H9 (cell line): ENCODE data around the gene DPH7. TPM values are rescaled to one million over a fixed set of nuclear protein-coding genes. Genes with fewer than 3 reads are reported as not detected.

Experiments
- DNase-seq: peaks from one replicate; pipeline ENCODE4 v3.0.0-alpha.2; 2017
- H2AFZ ChIP-seq: one replicate; pipeline ENCODE4 v1.6.1; 2013; ENCODE audit warnings: mild to moderate bottlenecking, low read length, control low read depth, moderate library complexity
- H2AK5ac ChIP-seq: 2 replicates; pipeline ENCODE4 v1.6.1; 2013; ENCODE audit warnings: low read length, control low read depth, mixed read lengths; ENCODE audit not compliant: insufficient read length
- H2BK120ac ChIP-seq: one replicate; pipeline ENCODE4 v1.6.1; 2013; ENCODE audit warnings: low read depth, mild to moderate bottlenecking, low read length, control low read depth, inconsistent platforms; ENCODE audit not compliant: poor library complexity, severe bottlenecking
- H2BK12ac ChIP-seq: 2 replicates; pipeline ENCODE4 v1.6.1; 2013; ENCODE audit warnings: low read length, control low read depth, mixed read lengths, low read depth; ENCODE audit not compliant: insufficient read length
- H2BK15ac ChIP-seq: 2 replicates; pipeline ENCODE4 v1.6.1; 2013; ENCODE audit warnings: low read depth, low read length, control low read depth
- H2BK20ac ChIP-seq: one replicate; pipeline ENCODE4 v1.6.1; 2013; ENCODE audit warnings: low read depth, mild to moderate bottlenecking, low read length, control low read depth, inconsistent platforms; ENCODE audit not compliant: poor library complexity, severe bottlenecking
- H2BK5ac ChIP-seq: 2 replicates; pipeline ENCODE4 v1.6.1; 2013; ENCODE audit warnings: low read length, control low read depth, mixed read lengths; ENCODE audit not compliant: insufficient read length
- H3K14ac ChIP-seq: 2 replicates; pipeline ENCODE4 v1.6.1; 2013; ENCODE audit warnings: low read length, control low read depth; ENCODE audit not compliant: insufficient read depth
- H3K18ac ChIP-seq: 2 replicates; pipeline ENCODE4 v1.6.1; 2013; ENCODE audit warnings: low read depth, mild to moderate bottlenecking, mixed read lengths, low read length, control low read depth; ENCODE audit not compliant: insufficient read length
- H3K23ac ChIP-seq: 2 replicates; pipeline ENCODE4 v1.6.1; 2013; ENCODE audit warnings: low read length, control low read depth, mixed read lengths, low read depth; ENCODE audit not compliant: insufficient read length
- H3K23me2 ChIP-seq: 2 replicates; pipeline ENCODE4 v1.6.1; 2013; ENCODE audit warnings: low read depth, mild to moderate bottlenecking, mixed read lengths, low read length, control low read depth; ENCODE audit not compliant: insufficient read length, poor library complexity, severe bottlenecking
- H3K27ac ChIP-seq: 2 replicates; pipeline ENCODE4 v1.5.1; 2013; ENCODE audit warnings: low read length, control low read depth, mixed read lengths, low read depth; ENCODE audit not compliant: insufficient read length
- H3K27me3 ChIP-seq: 2 replicates; pipeline ENCODE4 v1.6.1; 2013; ENCODE audit warnings: low read length, control low read depth, inconsistent platforms; ENCODE audit not compliant: insufficient read depth
- H3K4ac ChIP-seq: 2 replicates; pipeline ENCODE4 v1.6.1; 2013; ENCODE audit warnings: low read depth, mild to moderate bottlenecking, control low read depth, inconsistent platforms, low read length, moderate library complexity
- H3K4me1 ChIP-seq: 2 replicates; pipeline ENCODE4 v1.6.1; 2013; ENCODE audit warnings: low read length, control low read depth, inconsistent platforms; ENCODE audit not compliant: insufficient read depth
- H3K4me2 ChIP-seq: 2 replicates; pipeline ENCODE4 v1.6.1; 2013; ENCODE audit warnings: low read length, control low read depth, mixed read lengths; ENCODE audit not compliant: insufficient read length, insufficient read depth
- H3K56ac ChIP-seq: 2 replicates; pipeline ENCODE4 v1.6.1; 2013; ENCODE audit warnings: low read depth, mild to moderate bottlenecking, mixed read lengths, low read length, control low read depth; ENCODE audit not compliant: insufficient read length
- H3K79me1 ChIP-seq: 2 replicates; pipeline ENCODE4 v1.6.1; 2013; ENCODE audit warnings: low read depth, mild to moderate bottlenecking, moderate library complexity, low read length, control low read depth, inconsistent platforms; ENCODE audit not compliant: insufficient read depth, poor library complexity, severe bottlenecking
- H3K79me2 ChIP-seq: 2 replicates; pipeline ENCODE4 v1.6.1; 2013; ENCODE audit warnings: low read length, control low read depth, inconsistent platforms; ENCODE audit not compliant: insufficient read depth
- H3K9ac ChIP-seq: 2 replicates; pipeline ENCODE4 v1.6.1; 2013; ENCODE audit warnings: low read length, control low read depth, mixed read lengths; ENCODE audit not compliant: insufficient read length; ENCODE audit errors: extremely low read depth
- H3K9me3 ChIP-seq: one replicate; pipeline ENCODE4 v1.6.1; 2013; ENCODE audit warnings: low read depth, low read length, inconsistent platforms; ENCODE audit not compliant: control insufficient read depth
- H3T11ph ChIP-seq: one replicate; pipeline ENCODE4 v1.6.1; 2013; ENCODE audit warnings: mild to moderate bottlenecking, low read length, control low read depth, inconsistent platforms
- H4K20me1 ChIP-seq: one replicate; pipeline ENCODE4 v1.6.1; 2013; ENCODE audit not compliant: control insufficient read depth, insufficient read length, insufficient read depth
- H4K5ac ChIP-seq: 2 replicates; pipeline ENCODE4 v1.6.1; 2013; ENCODE audit warnings: low read depth, mild to moderate bottlenecking, mixed read lengths, low read length, control low read depth; ENCODE audit not compliant: insufficient read length
- H4K8ac ChIP-seq: replicated peaks from 2 replicates; pipeline ENCODE4 v1.6.1; 2013; ENCODE audit warnings: low read length, control low read depth, mixed read lengths, low read depth; ENCODE audit not compliant: insufficient read length
- H4K91ac ChIP-seq: 2 replicates; pipeline ENCODE4 v1.6.1; 2013; ENCODE audit warnings: low read depth, mild to moderate bottlenecking, moderate library complexity, mixed read lengths, low read length, control low read depth; ENCODE audit not compliant: insufficient read length
- H3K27ac Mint-ChIP-seq, 3 experiments: 2 replicates in 2 of 3; 3 replicates in 1 of 3; pipeline ENCODE4 v1.8.0; 2020 to 2021; ENCODE audit warnings: mixed read lengths in 3 of 3, mild to moderate bottlenecking in 1 of 3, moderate library complexity in 1 of 3
- H3K27me3 Mint-ChIP-seq: 2 replicates; pipeline ENCODE4 v1.8.0; 2021; ENCODE audit warnings: low read depth, mild to moderate bottlenecking, moderate library complexity, mixed read lengths
- H3K36me3 Mint-ChIP-seq, 3 experiments: 2 replicates in 2 of 3; 3 replicates in 1 of 3; pipeline ENCODE4 v1.8.0; 2020 to 2021; ENCODE audit warnings: low read depth in 3 of 3, mixed read lengths in 3 of 3; ENCODE audit not compliant: insufficient read depth in 1 of 3
- H3K4me1 Mint-ChIP-seq, 2 experiments: 2 replicates each; pipeline ENCODE4 v1.8.0; 2020; ENCODE audit warnings: mixed read lengths in 2 of 2
- H3K4me3 Mint-ChIP-seq, 2 experiments: 2 replicates in 1 of 2; 3 replicates in 1 of 2; pipeline ENCODE4 v1.8.0; 2020 to 2021; ENCODE audit warnings: mild to moderate bottlenecking in 2 of 2, mixed read lengths in 2 of 2, moderate library complexity in 1 of 2
- H3K9me3 Mint-ChIP-seq, 2 experiments: 2 replicates in 1 of 2; 3 replicates in 1 of 2; pipeline ENCODE4 v1.8.0; 2020; ENCODE audit warnings: mild to moderate bottlenecking in 2 of 2, mixed read lengths in 2 of 2, moderate library complexity in 1 of 2
- CTCF ChIP-seq: fragments of 200-600 bp; sonication (generic); conservative IDR thresholded peaks from 3 replicates; pipeline ENCODE4 v1.8.0; 2021; ENCODE audit warnings: antibody characterized with exemption, mild to moderate bottlenecking
- WGBS: extraction: QIAGEN DNeasy Blood & Tissue Kit; methylation state at CpG from one replicate; pipeline ENCODE4 v1.1.7; 2013; ENCODE audit warnings: missing lambda C conversion rate, low lambda C conversion rate, mixed read lengths; ENCODE audit not compliant: insufficient read length; ENCODE audit errors: extremely low coverage; 5-methylcytosine and 5-hydroxymethylcytosine counted together
- total RNA-seq: library from RNA; stranded (reverse); gene quantifications from 2 replicates; pipeline ENCODE4 v1.2.1, GENCODE V29; 2021

The DPH7 gene
- total RNA-seq, 1 experiment from 2014 or later = 51.3 TPM

GRCh38 chr9:137521405-137521985 is 57.2 kb downstream of the DPH7 start:
- no peaks in the 10 kb centered on the region for H4K20me1 ChIP-seq

More at GRCh38 chr9:137521405-137521985, 57.2 kb downstream of the DPH7 start:
- H3K79me1 ChIP-seq = no peaks in the 10 kb centered on the region
- H2AK5ac ChIP-seq = no peak overlapping the region
- Mint-ChIP-seq H3K9me3 (peaks cover 0 to 9% of the 10 kb centered on the region in 2 experiments; a peak in 3 of 5 replicates), H3K4me3 (no peak overlapping the region), H3K4me1 (no peaks in the 10 kb centered on the region; a peak in 1 of 4 replicates), H3K27me3 (no peaks in the 10 kb centered on the region; the same call in 1 of the 2 replicates), H3K27ac (no peak overlapping the region), H3K36me3 (no peaks in the 10 kb centered on the region)
- no peaks in the 10 kb centered on the region for H3K23me2 ChIP-seq
- no peak for TF ChIP-seq CTCF
- H3K9me3 ChIP-seq = no peaks in the 10 kb centered on the region
- H3K27ac ChIP-seq = no peak overlapping the region
- no peak overlapping the region for H3K18ac ChIP-seq
- no peak overlapping the region for H2BK20ac ChIP-seq
- no peak overlapping the region for H2AFZ ChIP-seq
- no peaks in the 10 kb centered on the region for H3K79me2 ChIP-seq
- no peak overlapping the region for H4K5ac ChIP-seq
- H4K8ac ChIP-seq = no peak overlapping the region
- DNase-seq = no peak
- no peak overlapping the region for H3K23ac ChIP-seq
- no peak overlapping the region for H2BK120ac ChIP-seq
- no peaks in the 10 kb centered on the region for H3K27me3 ChIP-seq
- H4K91ac ChIP-seq = no peak overlapping the region
- H2BK5ac ChIP-seq = no peak overlapping the region
- no peak overlapping the region for H3K4me2 ChIP-seq
- no peak overlapping the region for H2BK12ac ChIP-seq
- no peak overlapping the region for H3K4ac ChIP-seq
- no peak overlapping the region for H3K9ac ChIP-seq
- WGBS = no CpG with 5 or more reads among the region's 18 CpGs
- H2BK15ac ChIP-seq = no peak overlapping the region
- H3K56ac ChIP-seq = no peak overlapping the region
- no peak overlapping the region for H3K14ac ChIP-seq
- H3K4me1 ChIP-seq = no peaks in the 10 kb centered on the region
- no peak overlapping the region for H3T11ph ChIP-seq
